OCI-LY7 (cell line): ENCODE measurements around the gene PCID2. TPM values are rescaled to one million over a fixed set of nuclear protein-coding genes. Genes with fewer than 3 reads are reported as not detected.

Experiments used
- BruUV-seq: library from RNA; stranded (reverse); fragments of 400-500 nt; replicated peaks from 2 replicates; lab custom pipeline; 2021; lab: Mats Ljungman, UMichigan
- CTCF ChIA-PET: fragments of 300-600 bp; sonication (Branson Sonifier 250); formaldehyde crosslinking; loops from one replicate; lab custom pipeline; 2022; ENCODE audit warnings: antibody characterized with exemption; ENCODE audit not compliant: unreplicated experiment; lab: Charles Lee
- POLR2A ChIA-PET: fragments of 300-600 bp; sonication (Branson Sonifier 250); formaldehyde crosslinking; loops from one replicate; lab custom pipeline; 2022; ENCODE audit warnings: antibody characterized with exemption; lab: Charles Lee
- DNase-seq: peaks from one replicate; pipeline ENCODE4 v3.0.0-alpha.2; 2015; ENCODE audit warnings: low spot score
- H2AFZ ChIP-seq: fragments of 200-600 bp; sonication (generic), shearing (Covaris generic); 2 replicates; pipeline ENCODE4 v1.6.1; 2014; ENCODE audit warnings: mild to moderate bottlenecking, antibody characterized with exemption, low read length, moderate library complexity
- H3K27ac ChIP-seq: fragments of 200-600 bp; sonication (generic); 2 replicates; pipeline ENCODE4 v1.5.1; 2014; ENCODE audit warnings: mixed run types, low read depth, mild to moderate bottlenecking, moderate library complexity, low read length, inconsistent platforms; ENCODE audit not compliant: poor library complexity, severe bottlenecking
- H3K36me3 ChIP-seq: fragments of 200-600 bp; sonication (generic); 2 replicates; pipeline ENCODE4 v1.6.1; 2014; ENCODE audit warnings: mild to moderate bottlenecking, antibody characterized with exemption, low read length, moderate library complexity, mixed read lengths; ENCODE audit not compliant: insufficient read depth
- H3K4me1 ChIP-seq: fragments of 200-600 bp; sonication (generic); 2 replicates; pipeline ENCODE4 v1.5.1; 2014; ENCODE audit warnings: mild to moderate bottlenecking, low read length; ENCODE audit not compliant: insufficient read depth, poor library complexity, severe bottlenecking
- H3K4me2 ChIP-seq: fragments of 200-600 bp; sonication (generic); 2 replicates; pipeline ENCODE4 v1.6.1; 2014; ENCODE audit warnings: mild to moderate bottlenecking, low read length
- H3K4me3 ChIP-seq: fragments of 200-600 bp; sonication (generic); 2 replicates; pipeline ENCODE4 v1.5.1; 2014; ENCODE audit warnings: mild to moderate bottlenecking, low read depth, low read length; ENCODE audit not compliant: poor library complexity, severe bottlenecking
- H3K79me2 ChIP-seq: fragments of 200-600 bp; sonication (generic); 2 replicates; pipeline ENCODE4 v1.6.1; 2016; ENCODE audit warnings: low read depth, mild to moderate bottlenecking, low read length, moderate library complexity, mixed read lengths; ENCODE audit not compliant: insufficient read depth
- H3K9me2 ChIP-seq: fragments of 200-600 bp; sonication (generic); 2 replicates; pipeline ENCODE4 v1.6.1; 2016; ENCODE audit warnings: mild to moderate bottlenecking, low read length, mixed read lengths; ENCODE audit not compliant: insufficient read depth
- H3K9me3 ChIP-seq: fragments of 200-600 bp; sonication (generic); 2 replicates; pipeline ENCODE4 v1.6.1; 2014; ENCODE audit warnings: mild to moderate bottlenecking, mixed run types, low read length, mixed read lengths
- H4K20me1 ChIP-seq: fragments of 200-600 bp; sonication (generic); 2 replicates; pipeline ENCODE4 v1.6.1; 2014; ENCODE audit warnings: mild to moderate bottlenecking, antibody characterized with exemption, low read length, moderate library complexity, mixed read lengths; ENCODE audit not compliant: insufficient read depth
- EZH2phosphoT487 ChIP-seq: fragments of 200-600 bp; sonication (generic); IDR thresholded peaks from 2 replicates; pipeline ENCODE4 v1.6.1; 2018; ENCODE audit warnings: low read depth, borderline replicate concordance, mild to moderate bottlenecking, mixed run types, antibody characterized with exemption, low read length, moderate library complexity, mixed read lengths
- intact Hi-C: fragments of 100-400 bp; cut with micrococcal nuclease; formaldehyde crosslinking; loops from one replicate; pipeline ENCODE4 v1.10.0; 2022; ENCODE audit not compliant: unreplicated experiment
- total RNA-seq, 2 experiments: library from RNA; depleted of rRNA in 1 of 2; stranded (reverse); fragments of >200 nt in 1 of 2; shearing (Covaris generic) in 1 of 2; gene quantifications; 2 replicates each; pipeline ENCODE4 v1.2.3, GENCODE V29; 2014 to 2022
- TF ChIP-seq, protein P1 (sequence below): fragments of 200-600 bp; sonication (generic); conservative IDR thresholded peaks from 2 replicates; pipeline ENCODE4 v1.5.1; 2014; ENCODE audit warnings: mild to moderate bottlenecking, antibody characterized with exemption, low read length, moderate library complexity, mixed read lengths

The PCID2 gene
- total RNA-seq, 2 experiments from 2014 or later = 30.2 to 41.9 TPM

DNA sequence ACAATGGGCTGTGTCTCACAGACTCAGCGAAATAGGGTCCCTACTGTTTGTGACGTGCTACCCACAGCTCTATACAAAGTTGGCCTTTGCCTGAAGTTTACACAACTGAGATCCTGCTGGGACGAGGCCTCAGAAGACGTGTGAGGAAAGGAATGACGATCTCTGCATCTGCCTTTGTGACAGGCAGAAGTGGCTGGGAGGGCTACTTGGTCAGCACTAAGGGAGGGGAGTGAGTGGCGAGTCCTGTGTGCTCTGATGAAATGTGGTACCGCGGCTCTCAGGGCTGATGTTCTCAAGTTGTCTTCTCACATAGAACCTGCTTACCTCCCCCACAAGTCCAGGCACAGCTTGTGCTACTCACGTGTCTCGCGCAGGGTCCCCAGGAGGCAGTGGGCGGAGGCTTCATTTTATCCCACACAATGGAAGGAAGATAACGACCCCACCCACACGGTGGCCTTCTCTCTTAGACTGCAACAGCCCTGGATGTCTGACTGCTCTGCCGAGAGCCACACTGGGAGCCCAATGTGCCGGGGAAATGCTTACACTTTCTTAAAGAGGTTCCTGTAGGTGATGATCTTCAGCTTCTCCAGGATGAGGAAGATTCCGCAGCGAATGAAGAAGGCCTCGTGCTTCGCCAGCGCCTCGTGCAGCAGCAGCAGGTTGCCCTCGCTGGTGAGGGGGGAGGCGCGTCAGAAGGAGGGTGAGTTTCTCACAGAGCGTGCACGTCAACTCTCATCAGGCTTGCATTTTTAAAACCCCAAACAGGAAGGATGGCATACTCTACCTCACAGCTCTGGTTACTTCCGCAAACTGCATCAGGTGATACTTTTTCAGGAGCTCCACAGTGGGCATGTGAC is 28.9 kb downstream of the PCID2 start:
- ChIA-PET POLR2A (no interaction called here), CTCF (no interaction called here)
- Histone ChIP-seq H3K9me2 (no peaks in the 10 kb centered on the region), H3K4me1 (no peaks in the 10 kb centered on the region), H3K4me2 (no peak overlapping the region), H2AFZ (no peak overlapping the region), H3K4me3 (no peak overlapping the region), H3K36me3 (peaks cover 64% of the 10 kb centered on the region), H4K20me1 (no peaks in the 10 kb centered on the region), H3K79me2 (no peaks in the 10 kb centered on the region), H3K9me3 (no peaks in the 10 kb centered on the region), H3K27ac (no peak overlapping the region)
- TF ChIP-seq, protein P1, sequence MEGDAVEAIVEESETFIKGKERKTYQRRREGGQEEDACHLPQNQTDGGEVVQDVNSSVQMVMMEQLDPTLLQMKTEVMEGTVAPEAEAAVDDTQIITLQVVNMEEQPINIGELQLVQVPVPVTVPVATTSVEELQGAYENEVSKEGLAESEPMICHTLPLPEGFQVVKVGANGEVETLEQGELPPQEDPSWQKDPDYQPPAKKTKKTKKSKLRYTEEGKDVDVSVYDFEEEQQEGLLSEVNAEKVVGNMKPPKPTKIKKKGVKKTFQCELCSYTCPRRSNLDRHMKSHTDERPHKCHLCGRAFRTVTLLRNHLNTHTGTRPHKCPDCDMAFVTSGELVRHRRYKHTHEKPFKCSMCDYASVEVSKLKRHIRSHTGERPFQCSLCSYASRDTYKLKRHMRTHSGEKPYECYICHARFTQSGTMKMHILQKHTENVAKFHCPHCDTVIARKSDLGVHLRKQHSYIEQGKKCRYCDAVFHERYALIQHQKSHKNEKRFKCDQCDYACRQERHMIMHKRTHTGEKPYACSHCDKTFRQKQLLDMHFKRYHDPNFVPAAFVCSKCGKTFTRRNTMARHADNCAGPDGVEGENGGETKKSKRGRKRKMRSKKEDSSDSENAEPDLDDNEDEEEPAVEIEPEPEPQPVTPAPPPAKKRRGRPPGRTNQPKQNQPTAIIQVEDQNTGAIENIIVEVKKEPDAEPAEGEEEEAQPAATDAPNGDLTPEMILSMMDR = no peak
- TF ChIP-seq EZH2phosphoT487 = no peak
- no TSS peak for BruUV-seq
- DNase-seq = no peak
- intact Hi-C loops = no loop called here

DNA sequence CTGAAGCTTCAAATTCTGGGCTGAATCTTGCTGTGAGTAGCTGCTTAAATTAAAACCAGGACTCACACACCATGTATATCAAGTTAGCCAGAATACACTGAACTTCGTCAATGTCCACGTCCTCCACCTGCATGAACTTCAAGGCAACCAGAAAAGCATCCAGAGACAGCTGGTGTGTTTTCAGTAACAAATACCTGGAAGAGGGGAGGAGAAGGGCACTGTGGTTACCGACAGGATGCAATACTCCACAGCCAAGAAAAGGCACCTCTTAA is 29.6 kb downstream of the PCID2 start:
- peaks cover 61% of the 10 kb centered on the region for H3K36me3 ChIP-seq
- intact Hi-C loops = no loop called here
- no peak overlapping the region for H3K4me2 ChIP-seq
- no peaks in the 10 kb centered on the region for H3K9me3 ChIP-seq
- H3K27ac ChIP-seq = no peak overlapping the region
- POLR2A ChIA-PET = no interaction called here
- H3K9me2 ChIP-seq = no peaks in the 10 kb centered on the region
- H3K4me1 ChIP-seq = no peaks in the 10 kb centered on the region
- H2AFZ ChIP-seq = no peak overlapping the region
- CTCF ChIA-PET = no interaction called here
- H3K4me3 ChIP-seq = no peak overlapping the region
- TF ChIP-seq, protein P1 = no peak
- TF ChIP-seq EZH2phosphoT487 = no peak
- DNase-seq = no peak
- H4K20me1 ChIP-seq = no peaks in the 10 kb centered on the region
- no peaks in the 10 kb centered on the region for H3K79me2 ChIP-seq
- BruUV-seq = no TSS peak
